ENCODE measurements around the gene ASTL.
A peak's percentile ranks its signal among the peaks of the same experiment; 100 is the strongest.

ASTL gene

DNA sequence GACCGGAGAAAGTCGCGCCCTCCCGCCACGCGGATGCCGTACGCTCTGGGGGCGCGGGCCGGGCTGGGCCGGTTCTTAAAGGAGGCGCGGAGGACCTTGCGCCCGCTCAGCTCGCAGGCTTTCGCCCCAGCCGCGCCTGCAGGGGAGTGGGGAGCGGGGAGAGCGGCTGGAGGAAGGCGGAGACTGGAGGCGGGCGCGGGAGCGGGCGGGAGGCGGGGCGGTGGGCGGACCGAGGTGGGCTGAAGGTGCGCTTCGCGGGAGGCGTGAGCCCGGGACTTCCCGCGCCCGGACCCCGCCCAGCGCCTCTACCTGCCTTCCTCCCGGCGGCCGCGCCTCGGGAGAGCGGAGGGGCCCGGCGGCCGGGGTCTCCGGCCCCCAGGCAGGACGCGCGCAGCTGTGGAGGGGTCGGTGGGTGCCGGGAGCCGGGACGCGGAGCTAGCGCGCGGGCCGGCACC is 21.9 kb downstream of the ASTL start, which contains the start of gene ADRA2B:
ADRA2B (minus strand) TSS at position 148 of the 455 bp plus-strand sequence. CDS start 422 bp downstream, outside the sequence.
- TF ChIP-seq, protein P1, sequence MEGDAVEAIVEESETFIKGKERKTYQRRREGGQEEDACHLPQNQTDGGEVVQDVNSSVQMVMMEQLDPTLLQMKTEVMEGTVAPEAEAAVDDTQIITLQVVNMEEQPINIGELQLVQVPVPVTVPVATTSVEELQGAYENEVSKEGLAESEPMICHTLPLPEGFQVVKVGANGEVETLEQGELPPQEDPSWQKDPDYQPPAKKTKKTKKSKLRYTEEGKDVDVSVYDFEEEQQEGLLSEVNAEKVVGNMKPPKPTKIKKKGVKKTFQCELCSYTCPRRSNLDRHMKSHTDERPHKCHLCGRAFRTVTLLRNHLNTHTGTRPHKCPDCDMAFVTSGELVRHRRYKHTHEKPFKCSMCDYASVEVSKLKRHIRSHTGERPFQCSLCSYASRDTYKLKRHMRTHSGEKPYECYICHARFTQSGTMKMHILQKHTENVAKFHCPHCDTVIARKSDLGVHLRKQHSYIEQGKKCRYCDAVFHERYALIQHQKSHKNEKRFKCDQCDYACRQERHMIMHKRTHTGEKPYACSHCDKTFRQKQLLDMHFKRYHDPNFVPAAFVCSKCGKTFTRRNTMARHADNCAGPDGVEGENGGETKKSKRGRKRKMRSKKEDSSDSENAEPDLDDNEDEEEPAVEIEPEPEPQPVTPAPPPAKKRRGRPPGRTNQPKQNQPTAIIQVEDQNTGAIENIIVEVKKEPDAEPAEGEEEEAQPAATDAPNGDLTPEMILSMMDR (IDR thresholded peaks at IDR 0.05; ENCODE audit: insufficient read depth, low read length): no peak
- TF ChIP-seq GABPA (IDR thresholded peaks at IDR 0.05; ENCODE audit: low read depth): no peak
- no peak for TF ChIP-seq SPI1 (IDR thresholded peaks at IDR 0.05; ENCODE audit: borderline replicate concordance, low read depth)
- TF ChIP-seq, protein P2, sequence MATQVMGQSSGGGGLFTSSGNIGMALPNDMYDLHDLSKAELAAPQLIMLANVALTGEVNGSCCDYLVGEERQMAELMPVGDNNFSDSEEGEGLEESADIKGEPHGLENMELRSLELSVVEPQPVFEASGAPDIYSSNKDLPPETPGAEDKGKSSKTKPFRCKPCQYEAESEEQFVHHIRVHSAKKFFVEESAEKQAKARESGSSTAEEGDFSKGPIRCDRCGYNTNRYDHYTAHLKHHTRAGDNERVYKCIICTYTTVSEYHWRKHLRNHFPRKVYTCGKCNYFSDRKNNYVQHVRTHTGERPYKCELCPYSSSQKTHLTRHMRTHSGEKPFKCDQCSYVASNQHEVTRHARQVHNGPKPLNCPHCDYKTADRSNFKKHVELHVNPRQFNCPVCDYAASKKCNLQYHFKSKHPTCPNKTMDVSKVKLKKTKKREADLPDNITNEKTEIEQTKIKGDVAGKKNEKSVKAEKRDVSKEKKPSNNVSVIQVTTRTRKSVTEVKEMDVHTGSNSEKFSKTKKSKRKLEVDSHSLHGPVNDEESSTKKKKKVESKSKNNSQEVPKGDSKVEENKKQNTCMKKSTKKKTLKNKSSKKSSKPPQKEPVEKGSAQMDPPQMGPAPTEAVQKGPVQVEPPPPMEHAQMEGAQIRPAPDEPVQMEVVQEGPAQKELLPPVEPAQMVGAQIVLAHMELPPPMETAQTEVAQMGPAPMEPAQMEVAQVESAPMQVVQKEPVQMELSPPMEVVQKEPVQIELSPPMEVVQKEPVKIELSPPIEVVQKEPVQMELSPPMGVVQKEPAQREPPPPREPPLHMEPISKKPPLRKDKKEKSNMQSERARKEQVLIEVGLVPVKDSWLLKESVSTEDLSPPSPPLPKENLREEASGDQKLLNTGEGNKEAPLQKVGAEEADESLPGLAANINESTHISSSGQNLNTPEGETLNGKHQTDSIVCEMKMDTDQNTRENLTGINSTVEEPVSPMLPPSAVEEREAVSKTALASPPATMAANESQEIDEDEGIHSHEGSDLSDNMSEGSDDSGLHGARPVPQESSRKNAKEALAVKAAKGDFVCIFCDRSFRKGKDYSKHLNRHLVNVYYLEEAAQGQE (IDR thresholded peaks at IDR 0.05; ENCODE audit: insufficient replicate concordance, low read depth): no peak
- no peak for TF ChIP-seq POLR2AphosphoS5 (IDR thresholded peaks at IDR 0.05; ENCODE audit: low read depth)
- Histone ChIP-seq H3K4me3 (replicated peaks; ENCODE audit: insufficient read depth, low read length) (peak within 1 kb of the TSS; percentile 28), H3K27me3 (ENCODE audit: insufficient read depth, poor library complexity, severe bottlenecking) (peaks cover 20% of the 10 kb centered on the region), H3K27ac (replicated peaks) (no peak within 1 kb of the TSS)
- DNase-seq (ENCODE audit: low read depth in 1 of 2, low spot score in 1 of 2): no peak

DNA sequence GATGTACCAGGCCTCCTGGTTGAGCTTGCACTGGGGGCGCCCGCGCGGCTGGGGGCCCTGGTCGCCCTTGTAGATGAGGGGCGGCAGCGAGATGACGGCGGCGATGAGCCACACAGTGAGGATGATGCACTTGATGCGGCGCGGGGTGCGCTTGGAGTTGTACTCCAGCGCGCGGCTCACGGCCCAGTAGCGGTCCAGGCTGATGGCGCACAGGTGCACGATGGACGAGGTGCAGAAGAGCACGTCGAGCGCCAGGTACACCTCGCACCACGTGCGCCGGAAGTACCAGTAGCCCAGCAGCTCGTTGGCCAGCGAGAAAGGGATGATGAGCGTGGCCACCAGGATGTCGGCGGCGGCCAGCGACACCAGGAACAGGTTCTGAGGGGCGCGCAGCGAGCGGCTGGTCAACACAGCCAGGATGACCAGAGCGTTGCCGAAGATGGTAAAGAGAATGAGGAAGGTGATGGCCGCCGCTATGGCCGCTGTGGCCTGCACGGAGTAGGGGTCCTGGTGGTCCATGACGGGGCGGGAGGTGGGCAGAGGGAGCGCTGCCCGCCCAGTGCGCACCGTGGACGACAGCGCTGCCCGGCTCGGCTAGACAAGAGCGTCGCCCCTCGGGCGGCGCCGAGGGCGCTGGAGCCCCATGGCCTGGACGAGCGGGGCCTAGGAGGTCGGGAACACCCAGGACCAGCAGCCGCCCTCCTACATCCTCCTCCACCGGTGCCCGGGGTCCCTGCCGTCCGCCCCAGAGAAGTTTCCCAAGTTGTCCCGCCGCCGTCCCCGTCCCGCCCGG is 22.5 kb downstream of the ASTL start:
- DNase-seq (ENCODE audit: low read depth in 1 of 2, low spot score in 1 of 2): no peak
- H3K4me3 ChIP-seq (replicated peaks; ENCODE audit: insufficient read depth, low read length): peak overlapping the region; percentile 28; the same call in 1 of the 2 replicates
- peaks cover 20% of the 10 kb centered on the region for H3K27me3 ChIP-seq (ENCODE audit: insufficient read depth, poor library complexity, severe bottlenecking)
- TF ChIP-seq GABPA (IDR thresholded peaks at IDR 0.05; ENCODE audit: low read depth) (no peak), SPI1 (IDR thresholded peaks at IDR 0.05; ENCODE audit: borderline replicate concordance, low read depth) (no peak), POLR2AphosphoS5 (IDR thresholded peaks at IDR 0.05; ENCODE audit: low read depth) (no peak)
- TF ChIP-seq, protein P1 (IDR thresholded peaks at IDR 0.05; ENCODE audit: insufficient read depth, low read length): no peak
- TF ChIP-seq, protein P2 (IDR thresholded peaks at IDR 0.05; ENCODE audit: insufficient replicate concordance, low read depth): no peak
- no peak overlapping the region for H3K27ac ChIP-seq (replicated peaks)

DNA sequence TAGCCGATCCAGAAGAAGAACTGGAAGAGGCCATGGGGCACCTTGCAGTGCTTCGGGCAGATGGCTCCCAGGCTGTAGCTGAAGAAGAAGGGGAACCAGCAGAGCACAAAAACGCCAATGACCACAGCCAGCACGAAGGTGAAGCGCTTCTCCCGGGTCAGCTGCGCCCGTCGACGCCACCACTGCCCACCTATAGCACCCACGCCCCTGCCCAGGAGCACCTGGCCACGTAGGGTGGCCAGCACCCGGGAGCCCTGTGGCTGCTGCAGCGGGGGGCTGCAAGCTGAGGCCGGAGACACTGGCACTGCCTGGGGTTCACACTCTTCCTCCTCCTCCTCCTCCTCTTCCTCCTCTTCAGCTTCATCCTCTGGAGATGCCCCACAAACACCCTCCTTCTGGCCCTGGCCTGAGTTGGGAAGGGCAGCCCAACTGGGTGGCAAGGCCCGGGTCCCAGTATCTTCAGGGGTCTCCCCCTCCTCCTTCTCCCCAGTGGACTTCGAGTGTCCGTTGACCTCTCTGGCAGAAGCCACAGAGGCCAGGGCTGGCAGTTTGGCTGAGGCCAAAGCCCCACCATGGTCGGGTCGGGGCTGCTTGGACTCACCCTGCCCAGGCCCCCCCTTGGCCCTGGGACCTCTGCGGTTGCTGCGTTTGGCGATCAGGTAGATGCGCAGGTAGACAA is 23.3 kb downstream of the ASTL start:
- Histone ChIP-seq H3K27me3 (ENCODE audit: insufficient read depth, poor library complexity, severe bottlenecking) (peaks cover 20% of the 10 kb centered on the region), H3K4me3 (replicated peaks; ENCODE audit: insufficient read depth, low read length) (no peak overlapping the region), H3K27ac (replicated peaks) (no peak overlapping the region)
- no peak for DNase-seq (ENCODE audit: low read depth in 1 of 2, low spot score in 1 of 2)
- TF ChIP-seq, protein P2 (IDR thresholded peaks at IDR 0.05; ENCODE audit: insufficient replicate concordance, low read depth): no peak
- TF ChIP-seq, protein P1 (IDR thresholded peaks at IDR 0.05; ENCODE audit: insufficient read depth, low read length): no peak
- TF ChIP-seq SPI1 (IDR thresholded peaks at IDR 0.05; ENCODE audit: borderline replicate concordance, low read depth): no peak
- TF ChIP-seq GABPA (IDR thresholded peaks at IDR 0.05; ENCODE audit: low read depth): no peak
- TF ChIP-seq POLR2AphosphoS5 (IDR thresholded peaks at IDR 0.05; ENCODE audit: low read depth): no peak

Measured in HL-60 (cell line).